ENCODE results near the gene PCGF3. TPM values are rescaled to one million over a fixed set of nuclear protein-coding genes. Genes with fewer than 3 reads are reported as not detected.

The PCGF3 gene
- total RNA-seq, 6 experiments from 2014 or later = 13.0 to 23.5 (median 14.7) TPM

DNA sequence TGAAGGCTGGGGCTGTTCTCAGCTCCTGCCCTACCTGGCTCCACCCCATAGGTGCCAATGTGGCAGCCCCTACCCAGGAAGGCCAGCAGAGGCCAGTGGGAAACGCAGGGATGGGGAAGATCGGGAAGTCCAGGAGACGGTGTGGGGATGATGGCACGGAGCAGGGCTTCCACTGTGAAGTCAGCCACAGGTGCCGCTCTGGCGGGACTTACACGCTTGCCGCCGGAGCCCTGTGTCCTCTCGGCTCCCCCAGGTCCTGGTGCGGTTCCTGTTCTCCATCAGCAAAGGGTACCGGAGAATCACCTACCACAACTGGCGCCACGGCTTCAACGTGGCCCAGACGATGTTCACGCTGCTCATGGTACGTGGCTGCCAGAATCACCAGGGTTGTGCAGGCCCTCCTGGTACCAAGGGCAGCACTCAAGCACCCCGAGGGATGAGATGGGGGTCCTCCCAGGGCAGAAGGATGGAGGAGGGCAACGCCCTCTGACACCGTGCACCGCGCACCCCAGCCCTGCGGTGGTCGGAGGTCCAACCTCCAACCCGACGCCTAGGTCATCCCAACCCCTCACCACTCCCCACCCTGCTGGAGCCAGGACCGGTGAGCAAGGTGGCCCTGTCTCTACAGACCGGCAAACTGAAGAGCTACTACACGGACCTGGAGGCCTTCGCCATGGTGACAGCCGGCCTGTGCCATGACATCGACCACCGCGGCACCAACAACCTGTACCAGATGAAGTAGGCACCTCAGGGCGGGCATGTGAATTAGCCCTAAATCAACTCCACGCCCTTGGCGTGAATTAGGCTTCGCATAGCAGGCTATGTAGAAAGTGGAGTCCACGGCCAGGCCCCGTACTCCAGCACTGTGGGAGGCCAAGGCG, 43.5 kb upstream of the PCGF3 start:
- intact Hi-C loops (cut with DNase I) = no loop called here
- WGBS (ENCODE audit: insufficient coverage, low coverage, low lambda C conversion rate, missing lambda C conversion rate) = 81% methylated on average over 11 of the region's 42 CpGs
- Histone ChIP-seq H3K9me3 (no peaks in the 10 kb centered on the region), H3K36me3 (no peaks in the 10 kb centered on the region), H3K27me3 (no peaks in the 10 kb centered on the region), H3K4me3 (no peak overlapping the region), H3K27ac (no peak overlapping the region), H3K4me1 (no peaks in the 10 kb centered on the region)
- TF ChIP-seq POLR2A (IDR thresholded peaks at IDR 0.05) (no peak), CTCF (IDR thresholded peaks at IDR 0.05) (no peak)
- DNase-seq (peak in 2 of 3 donors; percentile 13 to 48), ATAC-seq (no peak)

DNA sequence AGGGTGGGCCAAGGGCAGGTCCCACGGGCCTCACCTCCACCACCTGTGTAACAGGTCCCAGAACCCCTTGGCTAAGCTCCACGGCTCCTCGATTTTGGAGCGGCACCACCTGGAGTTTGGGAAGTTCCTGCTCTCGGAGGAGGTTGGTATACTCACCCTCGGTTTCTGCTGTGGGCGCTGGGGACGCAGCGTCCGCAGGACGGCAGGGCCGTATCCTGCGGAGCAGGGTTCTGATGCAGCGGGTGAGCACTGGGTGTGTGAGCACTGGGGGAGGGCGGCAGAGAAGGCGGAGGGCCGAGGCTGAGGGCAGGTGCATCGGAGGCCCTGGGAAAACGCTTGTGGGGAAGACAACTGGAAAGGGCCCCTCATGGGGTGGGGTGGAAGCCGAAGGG, 42.6 kb upstream of the PCGF3 start:
- Histone ChIP-seq H3K36me3 (no peaks in the 10 kb centered on the region), H3K4me3 (peak overlapping the region; percentile 38 to 56 (median 42)), H3K27me3 (no peaks in the 10 kb centered on the region), H3K4me1 (no peaks in the 10 kb centered on the region), H3K27ac (no peak overlapping the region), H3K9me3 (no peaks in the 10 kb centered on the region)
- DNase-seq (peak in 1 of 3 donors; percentile 13), ATAC-seq (no peak)
- TF ChIP-seq CTCF (IDR thresholded peaks at IDR 0.05) (no peak), POLR2A (IDR thresholded peaks at IDR 0.05) (no peak)
- intact Hi-C loops (cut with DNase I) = no loop called here
- 28% methylated on average over 3 of the region's 20 CpGs for WGBS (ENCODE audit: insufficient coverage, low coverage, low lambda C conversion rate, missing lambda C conversion rate)

GRCh38 chr4:663438-664428, 41.9 kb upstream of the PCGF3 start:
- H3K27ac ChIP-seq = peak overlapping the region in 1 of 3 donors; percentile 18
- no peaks in the 10 kb centered on the region for H3K4me1 ChIP-seq
- H3K9me3 ChIP-seq = no peaks in the 10 kb centered on the region
- WGBS (ENCODE audit: insufficient coverage, low coverage, low lambda C conversion rate, missing lambda C conversion rate) = 0% methylated on average over 2 of the region's 80 CpGs
- no peaks in the 10 kb centered on the region for H3K27me3 ChIP-seq
- ATAC-seq (peak; percentile 44 to 67 (median 56)), DNase-seq (peak in 2 of 3 donors; percentile 49 to 66)
- no peaks in the 10 kb centered on the region for H3K36me3 ChIP-seq
- intact Hi-C loops (cut with DNase I) = no loop called here
- H3K4me3 ChIP-seq = peak overlapping the region; percentile 38 to 56 (median 42)
- TF ChIP-seq POLR2A (IDR thresholded peaks at IDR 0.05) (no peak), CTCF (IDR thresholded peaks at IDR 0.05) (no peak)

GRCh38 chr4:664713-665231, 40.9 kb upstream of the PCGF3 start:
- Histone ChIP-seq H3K27ac (no peak overlapping the region), H3K9me3 (no peaks in the 10 kb centered on the region), H3K4me3 (no peak overlapping the region), H3K27me3 (no peaks in the 10 kb centered on the region), H3K4me1 (no peaks in the 10 kb centered on the region), H3K36me3 (no peaks in the 10 kb centered on the region)
- no peak for TF ChIP-seq POLR2A (IDR thresholded peaks at IDR 0.05)
- TF ChIP-seq CTCF (IDR thresholded peaks at IDR 0.05) = no peak
- ATAC-seq (no peak), DNase-seq (peak in 2 of 3 donors; percentile 21 to 39)
- intact Hi-C loops (cut with DNase I) = no loop called here
- 87% methylated on average over 3 of the region's 24 CpGs for WGBS (ENCODE audit: insufficient coverage, low coverage, low lambda C conversion rate, missing lambda C conversion rate)

Measured in right lobe of liver (tissue), 6 donors.